GM19035 (cell line): ENCODE results near the gene GPR150.
A peak's percentile ranks its signal among the peaks of the same experiment; 100 is the strongest.

Source experiments
- ATAC-seq: cut with Tn5 transposase; IDR thresholded peaks from one replicate; pipeline ENCODE4 v1.9.1; 2021; ENCODE audit not compliant: unreplicated experiment

Gene GPR150

GRCh38 chr5:95620030-95620869 is at the start of gene GPR150:
TSS of gene GPR150 (plus strand) at chr5:95620087. CDS start at chr5:95620276, 189 bp downstream.
- peak; percentile 71 for ATAC-seq

- no peak for ATAC-seq
These were observed 47.9 kb upstream of the GPR150 start for GRCh38 chr5:95572016-95572415.

GRCh38 chr5:95581576-95581975 is 38.3 kb upstream of the GPR150 start:
- no peak for ATAC-seq

GRCh38 chr5:95583992-95584391 is 35.9 kb upstream of the GPR150 start:
- ATAC-seq = no peak

GRCh38 chr5:95590880-95591279 is 29.0 kb upstream of the GPR150 start:
- ATAC-seq = no peak

- ATAC-seq = peak; percentile 81
These were observed 28.4 kb upstream of the GPR150 start for GRCh38 chr5:95591490-95591901.

- ATAC-seq = no peak
These were observed 24.5 kb upstream of the GPR150 start for GRCh38 chr5:95595289-95595931.

GRCh38 chr5:95599252-95599651 is 20.6 kb upstream of the GPR150 start:
- no peak for ATAC-seq

- no peak for ATAC-seq
These were observed 19.3 kb upstream of the GPR150 start for GRCh38 chr5:95600557-95600956.

- ATAC-seq = no peak
These were observed 14.1 kb upstream of the GPR150 start for GRCh38 chr5:95605786-95606185.

- ATAC-seq = no peak
These were observed 13.5 kb upstream of the GPR150 start for GRCh38 chr5:95606419-95606818.

- no peak for ATAC-seq
These were observed 10.2 kb upstream of the GPR150 start for GRCh38 chr5:95609711-95610110.

GRCh38 chr5:95610546-95610945 is 9.3 kb upstream of the GPR150 start:
- no peak for ATAC-seq

GRCh38 chr5:95611396-95611795 is 8.5 kb upstream of the GPR150 start:
- ATAC-seq = no peak

GRCh38 chr5:95613514-95613913 is 6.4 kb upstream of the GPR150 start:
- no peak for ATAC-seq

GRCh38 chr5:95615164-95615467 is 4.8 kb upstream of the GPR150 start:
- ATAC-seq = peak; percentile 58

- ATAC-seq = no peak
These were observed 2.8 kb upstream of the GPR150 start for GRCh38 chr5:95617057-95617456.

- ATAC-seq = no peak
These were observed 791 bp upstream of the GPR150 start for GRCh38 chr5:95619096-95619495.

- ATAC-seq = no peak
These were observed 315 bp upstream of the GPR150 start for GRCh38 chr5:95619514-95620029.

GRCh38 chr5:95620870-95621838 is 1.3 kb downstream of the GPR150 start:
- ATAC-seq = peak; percentile 53
